Dedifferentiated amniotic fluid mesenchymal stem cell (primary cell): Measurements from ENCODE around the gene ZBTB20.

Experiments used
- DNase-seq: peaks from one replicate; pipeline ENCODE4 v3.0.0-alpha.2; 2016; ENCODE audit errors: extremely low spot score

The ZBTB20 gene

DNA sequence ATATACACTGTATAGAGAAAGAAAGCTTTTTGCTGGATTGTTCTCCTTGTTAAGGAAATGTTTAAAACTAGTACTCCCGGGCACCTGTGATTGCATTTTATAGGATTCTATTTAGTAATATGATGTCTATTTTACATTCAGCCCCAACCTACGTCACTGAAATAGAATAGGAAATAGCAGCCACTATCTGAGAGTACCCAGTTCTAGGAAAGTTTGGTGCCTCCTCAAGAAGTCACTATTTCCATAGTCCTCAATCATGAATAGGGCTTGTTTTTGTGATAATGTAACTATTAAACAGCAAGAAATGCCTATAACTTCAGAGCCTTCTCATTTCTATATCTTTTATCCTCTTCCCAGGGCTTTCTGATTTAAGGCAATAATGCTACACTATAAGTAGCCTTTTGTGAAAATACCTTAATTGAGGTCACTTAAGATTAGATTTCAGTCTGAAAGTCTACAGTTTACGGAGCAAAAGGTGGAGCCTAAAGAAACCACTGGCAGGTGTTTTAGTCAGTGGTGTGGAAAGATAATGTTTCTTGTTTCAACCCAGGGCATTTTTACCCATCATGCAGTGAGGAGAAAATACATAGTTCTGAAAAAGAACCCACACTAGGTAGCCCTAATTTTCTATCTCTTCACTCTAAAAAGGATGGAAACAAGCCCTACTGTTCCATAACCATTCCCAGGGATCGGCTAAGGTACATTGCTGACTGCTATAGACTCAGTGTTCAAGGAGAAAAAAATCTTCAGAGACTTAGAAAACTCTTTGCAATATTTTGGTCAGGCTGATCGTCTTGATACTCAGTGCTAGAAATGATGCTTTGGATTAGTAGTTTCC lies 814.5 kb downstream of the ZBTB20 start:
- no peak for DNase-seq

DNA sequence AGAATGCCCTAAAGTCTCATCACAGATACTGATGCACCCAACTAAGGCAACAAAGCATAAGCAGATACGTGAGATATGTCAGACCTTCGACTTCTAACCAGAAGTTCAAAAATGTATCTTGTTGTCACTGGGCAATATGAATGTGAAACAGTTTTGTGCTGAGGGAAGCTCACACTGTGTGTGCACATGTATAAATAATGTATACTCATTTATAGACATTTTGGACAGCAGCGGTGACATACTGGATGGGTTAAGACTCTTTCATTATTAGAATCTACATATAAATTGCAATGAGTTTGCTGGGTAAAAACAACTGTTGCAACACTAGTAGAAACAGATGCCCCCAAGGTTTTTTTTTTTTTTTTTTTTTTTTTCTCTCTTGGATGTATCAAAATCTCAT lies 815.4 kb downstream of the ZBTB20 start:
- DNase-seq, result no peak

DNA sequence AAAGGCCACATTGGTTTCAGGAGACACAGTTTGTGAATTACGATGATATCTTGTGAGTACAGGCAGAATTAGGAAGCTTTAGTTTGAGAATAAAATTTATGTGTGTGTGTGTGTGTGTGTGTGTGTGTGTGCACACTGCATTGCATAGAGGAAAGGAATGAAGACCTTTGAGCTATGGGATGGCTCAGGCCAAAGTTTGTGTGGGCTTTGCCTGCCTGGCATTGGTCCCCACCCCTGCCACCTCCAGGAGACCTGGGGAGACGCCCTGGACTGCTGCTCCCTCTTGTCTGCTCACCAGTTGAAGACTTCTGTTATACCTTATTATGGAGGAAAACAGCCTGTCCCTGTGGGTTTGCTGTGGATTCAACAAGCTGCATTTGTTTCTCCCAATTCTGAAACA lies 816.1 kb downstream of the ZBTB20 start:
- DNase-seq, result no peak

DNA sequence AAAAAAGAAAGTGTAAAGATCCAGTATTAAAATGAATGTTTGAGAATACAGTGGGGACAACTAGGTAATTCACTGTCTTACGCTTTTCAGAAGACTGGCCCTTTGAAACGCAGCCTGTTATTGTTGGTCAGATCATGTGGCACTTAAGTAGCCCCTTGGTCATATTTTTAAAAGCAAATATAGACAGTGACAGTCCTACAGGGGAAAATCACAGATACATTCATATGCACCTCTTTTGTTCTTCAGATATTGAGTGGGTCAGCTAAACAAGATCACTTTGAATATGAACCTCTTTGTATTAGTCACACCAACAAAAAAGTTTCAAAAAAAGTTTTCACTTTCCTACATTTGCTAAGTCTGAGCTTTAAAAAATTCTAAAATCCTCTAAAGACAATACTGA lies 817.3 kb downstream of the ZBTB20 start:
- no peak for DNase-seq

DNA sequence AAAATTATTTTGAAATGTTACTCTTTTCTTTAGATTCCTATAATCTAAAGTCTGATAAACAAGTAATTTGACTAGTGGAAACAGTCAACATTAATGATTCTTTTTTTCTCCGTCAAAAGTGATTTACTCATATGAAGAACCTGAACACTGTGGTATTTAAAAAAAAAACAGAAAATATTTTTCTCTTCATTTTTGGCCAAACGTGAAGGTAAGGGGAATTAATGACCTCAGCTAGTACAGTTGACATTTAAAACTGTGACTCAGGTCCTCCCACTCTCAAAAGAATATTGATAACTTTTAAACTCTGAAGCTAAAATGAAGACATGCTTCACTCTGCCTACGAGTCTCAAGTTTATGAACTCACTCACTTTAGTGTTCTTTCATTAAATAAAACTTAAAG lies 818.7 kb downstream of the ZBTB20 start:
- DNase-seq, result no peak

DNA sequence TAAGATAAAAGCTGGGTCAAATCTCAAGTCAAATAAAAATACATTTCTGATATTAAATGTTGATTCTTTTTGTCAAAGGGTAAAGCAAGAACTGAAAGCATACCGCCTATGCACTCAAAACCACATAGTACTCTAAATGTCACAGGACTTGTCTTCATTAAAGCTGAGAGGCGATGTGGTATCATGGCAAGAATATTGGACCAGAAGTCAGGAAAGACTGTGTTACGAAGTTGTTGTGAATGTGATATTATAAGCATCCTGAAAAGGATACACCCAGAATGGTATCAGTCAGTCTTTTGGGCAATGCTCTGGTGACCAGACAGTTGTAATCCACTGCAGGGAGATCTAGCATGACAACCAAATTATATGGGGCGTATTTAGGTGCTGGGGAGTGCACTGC lies 819.4 kb downstream of the ZBTB20 start:
- DNase-seq, result no peak

DNA sequence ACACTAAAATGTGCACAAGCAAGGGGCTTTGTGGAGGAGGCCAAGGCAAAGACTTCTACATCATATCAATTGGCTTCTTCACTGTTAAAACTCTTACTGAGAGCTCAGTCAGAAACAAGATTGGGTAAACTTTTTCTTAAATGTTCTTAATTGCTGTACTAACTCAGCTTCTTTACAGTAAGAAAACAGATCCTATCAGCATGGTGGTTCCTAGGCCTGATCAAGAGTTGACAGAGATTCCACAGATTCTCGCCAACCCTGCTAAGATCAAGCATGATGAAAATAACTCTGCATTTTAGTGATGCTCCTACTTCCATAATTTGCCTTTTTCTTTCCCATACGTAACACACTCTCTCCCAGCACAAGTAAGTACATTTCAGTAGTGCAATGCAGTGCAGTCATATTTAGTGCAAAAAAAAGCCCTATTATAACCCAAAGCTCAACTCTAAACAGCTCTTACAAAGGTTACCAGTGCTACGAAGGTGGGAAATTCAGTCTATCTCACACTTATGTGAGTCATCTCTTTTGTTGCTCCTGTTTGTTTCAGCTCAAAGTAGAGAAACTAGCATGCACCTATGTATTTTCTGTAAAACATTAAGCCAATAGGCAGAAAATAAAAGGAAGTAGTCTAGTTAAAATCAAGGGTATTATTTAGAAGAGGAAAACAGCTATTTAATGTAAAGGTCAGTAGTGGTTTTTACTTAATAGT lies 823.4 kb downstream of the ZBTB20 start:
- no peak for DNase-seq

DNA sequence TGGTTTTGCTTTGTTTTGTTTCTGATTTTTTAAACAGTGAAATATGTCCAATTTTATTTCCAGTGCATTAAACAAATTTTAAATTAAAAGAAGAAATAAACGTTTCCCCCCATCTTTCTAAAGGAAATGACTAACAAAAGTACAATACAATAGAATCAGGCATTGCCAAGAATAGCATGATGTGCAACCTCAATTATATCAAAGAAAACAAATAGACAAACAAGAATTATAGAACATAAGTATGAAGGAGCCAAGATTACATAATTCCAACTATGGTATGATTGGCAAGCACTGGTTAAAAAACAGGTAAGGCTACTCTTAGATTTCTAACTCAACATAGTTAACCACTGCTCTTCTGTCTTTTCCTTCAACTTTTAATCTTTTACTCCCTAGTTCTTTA lies 826.8 kb downstream of the ZBTB20 start:
- DNase-seq, result no peak

DNA sequence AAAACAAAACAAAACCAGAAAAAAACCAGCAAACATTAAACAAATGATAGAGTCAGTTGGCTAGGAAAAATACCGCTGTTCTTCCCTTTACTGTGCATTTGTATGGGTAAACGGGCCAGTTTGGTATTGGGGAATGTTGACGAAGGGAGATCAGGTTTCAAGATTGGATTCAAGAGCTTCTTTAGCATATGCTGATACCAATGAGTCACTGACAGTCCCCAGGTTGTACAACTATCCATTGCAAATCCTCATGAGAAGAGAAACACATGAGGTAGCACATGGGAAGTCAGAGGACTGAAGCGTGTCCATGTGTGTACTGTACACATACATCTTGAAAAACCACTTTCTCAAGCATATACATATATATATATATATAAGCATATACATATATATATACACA lies 827.6 kb downstream of the ZBTB20 start:
- no peak for DNase-seq

DNA sequence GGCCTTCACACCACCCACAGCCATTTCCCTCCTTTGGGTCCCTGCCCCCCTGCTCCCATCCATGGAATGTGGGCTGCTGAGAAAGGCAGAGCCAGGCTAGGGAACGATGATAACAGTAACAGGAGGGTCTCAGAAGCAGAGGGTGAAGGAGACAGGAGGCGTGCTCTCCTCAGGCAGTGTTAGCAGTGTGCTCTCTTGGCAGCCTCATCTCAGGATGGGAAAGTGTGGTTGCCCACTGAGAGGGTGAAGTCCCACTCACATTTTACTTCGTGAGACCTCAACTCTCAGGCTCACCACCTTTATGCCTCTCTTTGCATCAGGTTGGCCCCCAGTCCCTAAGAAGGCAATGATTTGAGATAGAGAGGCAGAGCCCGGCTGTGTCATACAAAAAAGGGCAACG lies 828.8 kb downstream of the ZBTB20 start:
- DNase-seq, result no peak

DNA sequence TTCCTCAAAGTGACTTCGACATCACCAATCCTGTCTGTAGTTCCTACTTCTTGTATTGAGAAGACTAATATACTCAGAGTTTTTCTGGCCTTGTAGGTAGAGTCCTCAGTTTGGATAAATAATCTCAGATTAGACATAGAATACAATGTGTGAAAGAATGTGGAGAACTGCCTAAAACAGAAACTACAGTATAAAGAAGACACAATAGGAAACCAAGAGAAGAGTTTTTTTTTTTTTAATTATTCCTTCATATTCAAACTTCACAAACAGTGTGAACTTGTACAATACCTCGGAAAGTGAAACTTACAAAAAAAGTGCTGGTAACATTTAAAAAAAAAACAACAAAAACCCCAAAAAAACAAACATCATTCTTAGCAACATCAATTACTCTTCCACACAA lies 832.8 kb downstream of the ZBTB20 start:
- no peak for DNase-seq

DNA sequence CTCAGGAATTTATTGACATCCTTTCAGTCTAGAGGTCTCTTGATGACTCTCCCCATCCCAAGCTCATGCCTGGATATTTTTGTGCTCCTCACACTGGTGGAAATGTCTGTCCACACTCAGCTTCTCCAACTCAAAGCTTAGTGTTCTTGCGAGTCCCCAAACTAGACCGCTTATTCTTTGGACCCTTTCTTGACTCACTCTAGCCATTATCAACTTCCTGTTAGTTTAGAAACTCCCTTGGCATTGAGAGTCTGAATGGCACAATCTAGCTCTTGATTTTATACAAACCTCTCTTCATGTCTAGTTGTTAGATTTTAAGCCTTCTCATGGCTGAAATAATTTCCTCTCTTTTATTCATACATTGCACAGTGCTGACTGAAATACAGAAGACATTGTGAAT lies 833.7 kb downstream of the ZBTB20 start:
- no peak for DNase-seq

DNA sequence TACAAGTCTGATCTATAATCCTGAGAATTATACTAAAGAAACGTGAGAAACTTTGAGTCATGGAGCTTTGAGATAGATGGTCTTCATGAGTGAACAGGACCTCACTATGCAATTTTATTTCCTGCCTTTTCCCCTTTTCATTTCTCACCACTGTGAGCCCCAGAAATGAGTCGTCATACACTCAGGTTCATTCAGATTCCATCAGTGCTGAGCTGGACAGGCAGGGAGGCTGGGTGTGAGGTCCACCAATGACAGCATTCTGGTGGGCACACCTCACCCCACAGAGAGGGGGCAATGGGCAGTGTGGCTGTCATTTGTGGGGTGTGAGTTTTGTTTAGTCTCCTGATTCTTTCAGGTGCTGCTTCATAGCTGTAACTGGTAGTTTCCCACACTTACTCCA lies 836.4 kb downstream of the ZBTB20 start:
- DNase-seq, result no peak

DNA sequence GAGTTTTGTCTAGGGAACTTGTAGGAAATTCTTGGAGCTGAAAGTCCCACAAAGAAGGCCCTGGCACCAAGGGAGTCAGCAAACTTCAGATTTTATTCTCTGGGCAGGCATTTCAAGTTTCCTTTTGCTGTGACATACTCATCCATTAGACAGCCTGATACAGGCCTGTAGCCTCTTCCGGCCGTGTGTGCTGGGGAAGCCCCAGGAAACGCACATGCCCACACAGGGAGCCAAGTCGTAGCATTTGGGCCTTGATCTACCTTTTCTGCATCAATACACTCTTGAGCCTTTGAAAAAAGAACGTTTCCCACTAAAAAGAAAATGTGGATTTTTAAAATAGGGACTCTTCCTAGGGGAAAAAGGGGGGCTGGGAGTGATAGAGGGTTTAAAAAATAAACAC lies 838.3 kb downstream of the ZBTB20 start:
- DNase-seq, result no peak

DNA sequence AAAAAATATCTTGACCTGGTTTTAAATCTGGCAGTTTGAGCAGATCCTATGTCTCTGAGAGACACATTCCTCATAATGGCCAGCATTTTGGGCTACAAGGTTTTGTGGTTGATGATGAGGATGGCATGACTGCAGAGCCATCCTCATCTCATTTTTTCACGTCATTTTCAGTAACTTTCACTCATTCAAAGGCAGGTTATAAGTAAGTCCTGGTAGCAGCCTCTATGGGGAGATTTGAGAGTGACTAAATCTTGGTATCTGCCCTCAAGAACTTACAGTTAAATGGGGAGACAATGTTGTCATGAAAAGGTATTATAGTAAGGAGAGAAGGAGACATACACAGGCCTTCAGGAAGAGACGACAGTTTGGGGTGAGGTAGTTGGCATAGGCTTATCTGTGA lies 838.7 kb downstream of the ZBTB20 start:
- DNase-seq, result no peak

DNA sequence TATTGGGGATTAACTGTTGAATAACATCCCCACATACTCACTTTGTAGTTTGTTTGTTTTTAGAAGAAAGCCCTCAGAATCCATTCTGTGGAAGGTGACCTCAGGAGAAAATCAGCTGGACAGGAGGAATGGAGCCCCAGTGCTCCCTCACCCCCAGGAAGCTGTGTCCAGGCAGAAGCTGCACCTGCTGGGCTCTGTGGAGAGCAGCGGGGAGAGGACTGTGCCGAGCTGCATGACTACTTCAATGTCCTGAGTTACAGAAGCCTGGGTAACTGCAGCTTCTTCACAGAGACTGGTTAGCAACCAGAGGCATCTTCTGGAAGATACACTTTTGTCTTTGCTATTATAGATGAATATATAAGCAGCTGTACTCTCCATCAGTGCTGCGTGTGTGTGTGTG lies 839.3 kb downstream of the ZBTB20 start:
- DNase-seq, result no peak

DNA sequence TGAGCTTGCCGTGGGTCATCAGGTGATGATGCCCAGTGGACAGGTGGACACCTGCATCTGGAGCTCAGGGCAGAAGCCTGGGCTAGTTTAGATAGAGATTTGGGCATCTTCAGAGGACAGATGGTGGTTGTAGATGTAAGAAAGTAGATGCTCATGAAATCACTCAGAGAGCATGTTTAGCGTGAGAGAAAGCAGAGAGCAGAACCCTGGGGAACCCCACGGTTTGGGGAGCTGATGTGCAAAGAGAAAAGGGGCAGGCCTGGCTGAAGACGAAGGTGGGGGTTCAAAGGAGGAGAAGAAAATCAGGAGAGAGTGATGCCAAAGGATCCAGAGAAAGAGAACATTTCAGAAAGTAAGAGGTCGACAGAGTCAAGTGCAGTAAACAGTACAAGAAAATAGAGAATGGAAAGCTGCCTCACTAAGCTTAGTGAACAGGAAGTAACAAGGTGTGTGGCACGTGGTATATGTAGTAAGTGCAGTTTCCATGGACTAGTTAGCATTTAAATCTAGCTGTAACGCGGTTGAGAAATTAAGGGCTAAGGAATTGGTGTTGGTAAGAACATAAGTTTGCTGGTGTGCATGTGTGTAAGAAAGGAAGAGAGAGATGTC lies 839.8 kb downstream of the ZBTB20 start:
- DNase-seq, result no peak

DNA sequence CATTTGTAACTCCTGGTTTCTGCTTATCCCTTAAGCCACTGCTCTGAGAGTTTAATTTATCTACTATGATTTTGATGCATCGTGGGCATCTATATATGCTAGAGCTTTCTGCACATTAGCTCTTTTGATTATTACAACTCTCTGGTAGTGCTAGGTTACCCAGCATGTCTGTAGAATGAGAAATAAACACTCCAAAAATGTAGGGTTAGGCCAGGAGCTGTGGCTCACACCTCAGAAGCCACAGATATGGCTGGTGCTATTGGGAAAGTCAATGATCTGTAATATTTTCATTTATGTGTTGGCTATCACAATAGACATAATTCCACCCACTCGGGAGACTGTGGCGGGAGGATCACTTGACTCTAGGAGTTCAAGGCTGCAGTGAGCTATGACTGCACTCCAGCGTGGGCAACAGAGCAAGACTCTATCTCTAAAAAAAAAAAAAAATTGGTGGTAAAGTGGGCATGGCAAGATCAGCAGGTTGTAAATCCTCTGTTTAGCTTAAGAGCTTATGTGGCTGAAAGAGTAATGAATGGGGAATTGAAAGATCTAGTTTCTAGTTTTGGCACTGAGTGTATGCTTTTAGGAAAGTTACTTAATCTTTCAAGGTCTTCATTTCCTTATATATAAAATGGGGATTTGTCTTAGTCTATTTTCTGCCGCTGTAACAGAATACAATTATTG lies 847.0 kb downstream of the ZBTB20 start:
- DNase-seq, result no peak

DNA sequence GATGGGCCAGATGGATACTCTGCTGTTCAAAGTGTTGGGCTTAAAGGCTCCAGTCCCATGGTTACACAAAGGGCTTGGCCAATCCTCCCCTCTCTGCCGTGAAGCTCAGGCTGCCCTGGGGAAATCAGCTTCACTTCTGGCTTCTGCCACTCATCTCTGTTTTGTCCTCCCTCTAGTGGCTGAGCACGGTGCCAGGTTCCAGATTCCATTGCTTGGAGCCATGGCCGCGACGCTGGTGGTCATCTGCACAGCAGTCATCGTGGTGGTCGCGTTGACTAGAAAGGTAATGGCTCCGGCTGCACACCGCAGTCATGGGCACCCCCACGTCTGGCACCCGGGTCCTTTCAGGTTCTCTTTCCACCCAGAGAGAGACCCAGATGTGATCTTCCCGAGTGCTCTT lies 847.7 kb downstream of the ZBTB20 start:
- no peak for DNase-seq

DNA sequence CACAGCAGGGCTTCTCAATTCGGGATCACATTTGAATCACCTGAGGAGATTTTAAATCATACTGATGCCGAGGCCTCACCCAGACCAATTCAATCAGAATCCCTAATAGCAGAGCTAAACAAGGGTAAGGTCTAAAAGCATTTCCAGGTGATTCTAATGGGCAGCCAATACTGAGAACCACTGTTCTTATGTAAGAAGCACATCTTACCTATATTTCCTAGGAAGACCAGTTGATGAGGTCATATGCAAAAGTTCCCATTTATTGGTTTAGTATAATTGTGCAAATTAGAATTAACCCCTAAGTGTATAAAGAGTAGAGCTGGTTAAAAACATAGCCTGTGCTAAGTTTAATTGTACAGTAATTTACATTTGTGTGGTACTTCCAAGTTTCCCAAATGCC lies 851.1 kb downstream of the ZBTB20 start:
- DNase-seq, result no peak

DNA sequence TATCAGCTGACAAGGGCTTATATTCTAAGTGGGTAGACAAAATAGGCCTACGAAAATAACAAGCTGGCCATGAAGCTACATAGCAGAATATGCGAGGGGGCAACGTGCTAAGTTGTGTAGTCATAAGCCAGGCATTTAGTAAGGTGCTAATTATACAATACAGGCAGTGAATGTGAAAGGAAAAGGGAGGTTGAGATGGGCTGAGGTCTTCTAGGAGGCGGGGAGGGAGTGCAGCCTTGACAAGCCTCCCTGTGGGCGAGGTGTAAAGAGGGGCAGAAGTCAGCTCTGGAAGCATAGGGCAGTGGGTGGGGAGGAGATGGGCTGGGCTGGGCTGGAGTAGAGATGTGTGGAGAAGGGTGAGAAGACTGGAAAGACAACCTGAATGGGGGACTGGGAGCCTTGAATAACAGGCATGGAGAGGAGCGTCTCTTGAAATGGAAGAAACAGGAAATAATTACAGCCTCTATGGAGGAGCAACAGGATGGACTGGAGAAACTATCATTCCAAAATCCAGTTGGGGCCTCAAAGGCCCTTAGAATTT lies 852.1 kb downstream of the ZBTB20 start:
- no peak for DNase-seq

DNA sequence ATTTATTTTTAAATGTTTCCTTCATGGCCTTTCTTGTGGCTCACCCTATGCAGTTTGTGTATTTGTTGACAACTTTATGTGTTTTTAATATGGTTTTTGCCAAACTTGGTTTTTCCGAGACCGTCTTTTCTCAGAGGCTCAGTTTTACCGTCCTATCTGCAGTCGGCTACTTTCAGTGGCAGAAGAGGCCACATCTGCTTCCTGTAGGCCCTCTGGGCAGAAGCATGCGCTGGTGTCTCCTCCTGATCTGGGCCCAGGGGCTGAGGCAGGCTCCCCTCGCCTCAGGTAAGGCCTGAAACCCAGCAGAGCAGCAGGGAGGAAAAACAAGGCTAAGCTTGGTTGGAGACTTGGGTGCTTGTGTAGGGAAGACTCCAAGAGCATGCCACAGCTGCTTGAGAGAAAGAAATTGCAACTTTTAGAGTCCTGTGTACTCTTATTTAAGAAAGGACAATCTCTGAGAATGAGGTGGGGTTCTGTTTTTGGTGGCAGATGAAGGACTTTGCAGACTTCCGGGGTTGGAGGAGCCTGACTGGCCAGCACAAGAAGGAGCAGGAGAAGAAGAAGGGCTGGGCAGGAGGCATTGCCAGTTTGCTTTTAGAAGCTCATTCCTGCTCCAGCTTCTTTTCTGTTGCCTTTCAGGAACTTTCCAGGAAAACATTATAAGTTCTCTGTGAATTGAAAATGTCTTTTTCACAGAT lies 853.1 kb downstream of the ZBTB20 start, which contains the start of gene TIGIT:
TSS of gene TIGIT (plus strand) at position 191 of the 698 bp plus-strand sequence. CDS start at position 225, 34 bp downstream.
- DNase-seq, result no peak
